ENCODE results near the gene GPS1. TPM values are rescaled to one million over a fixed set of nuclear protein-coding genes. Genes with fewer than 3 reads are reported as not detected.

GPS1 gene
- total RNA-seq, 2 donors from 2014 or later = 79.5 to 90.8 TPM

DNA sequence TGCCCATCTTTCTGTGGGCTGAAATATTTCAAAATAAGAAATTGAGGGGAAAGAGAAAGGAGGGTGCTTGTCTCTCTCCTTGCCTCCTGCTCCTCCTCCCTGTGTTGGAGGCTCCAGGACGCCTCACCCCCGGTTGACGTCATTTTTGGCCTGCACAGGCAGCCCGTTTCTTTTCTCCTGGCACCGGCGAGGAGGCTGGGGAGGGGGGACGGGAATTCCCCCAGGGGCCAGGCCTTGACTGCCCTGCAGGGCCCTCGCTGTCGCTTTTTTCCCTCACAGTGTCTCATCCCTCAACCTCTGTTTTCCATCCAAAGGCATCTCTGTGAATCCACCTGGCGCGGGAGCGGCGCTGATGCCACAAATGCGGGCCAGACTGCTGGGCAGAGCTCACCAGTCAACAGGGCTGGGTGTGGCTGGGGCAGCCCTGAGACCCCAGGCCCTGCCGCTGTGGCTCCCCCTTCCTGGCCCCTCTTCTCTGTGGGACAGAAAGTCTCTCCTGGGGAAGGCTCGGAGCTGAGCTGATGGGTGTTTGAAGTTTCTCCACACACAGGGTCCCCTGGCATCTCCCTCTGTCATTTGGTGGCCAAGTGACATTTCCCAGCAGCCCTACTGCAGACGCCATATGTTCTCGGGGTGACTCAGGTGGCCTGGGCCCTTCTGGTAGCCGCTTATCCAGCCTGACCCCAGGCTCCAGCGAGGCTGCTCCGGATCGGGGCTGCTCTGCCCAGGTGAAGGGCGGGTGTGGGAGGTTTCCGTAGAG is 45.0 kb upstream of the GPS1 start:
- no peaks in the 10 kb centered on the region for H3K36me3 ChIP-seq
- H3K4me3 ChIP-seq = no peak overlapping the region
- H3K4me1 ChIP-seq = peaks cover 0 to 30% of the 10 kb centered on the region in 2 donors
- no peaks in the 10 kb centered on the region for H3K27me3 ChIP-seq
- no peaks in the 10 kb centered on the region for H3K9me3 ChIP-seq
- H3K27ac ChIP-seq = no peak overlapping the region
- no peak for TF ChIP-seq CTCF (IDR thresholded peaks at IDR 0.05)
- DNase-seq (ENCODE audit: low spot score) = no peak

DNA sequence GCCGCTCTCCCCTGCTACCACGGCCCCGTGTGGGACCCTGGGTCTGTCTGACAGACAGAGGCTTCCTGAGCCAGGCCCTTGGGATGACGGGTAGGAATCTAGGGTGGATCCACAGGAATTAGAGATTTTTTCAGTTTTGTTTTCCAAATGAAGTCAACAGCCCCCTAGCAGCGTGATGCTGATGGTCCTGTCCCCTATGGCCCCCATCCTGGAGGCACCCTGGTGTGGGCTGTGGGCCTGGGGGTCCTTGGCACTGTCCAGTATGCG is 44.5 kb upstream of the GPS1 start:
- no peak overlapping the region for H3K27ac ChIP-seq
- TF ChIP-seq CTCF (IDR thresholded peaks at IDR 0.05) = no peak
- peaks cover 0 to 30% of the 10 kb centered on the region in 2 donors for H3K4me1 ChIP-seq
- H3K27me3 ChIP-seq = no peaks in the 10 kb centered on the region
- DNase-seq (ENCODE audit: low spot score) = no peak
- no peak overlapping the region for H3K4me3 ChIP-seq
- H3K36me3 ChIP-seq = no peaks in the 10 kb centered on the region
- no peaks in the 10 kb centered on the region for H3K9me3 ChIP-seq

GRCh38 chr17:82007495-82008257 is 44.0 kb upstream of the GPS1 start:
- no peak for DNase-seq (ENCODE audit: low spot score)
- Histone ChIP-seq H3K4me3 (no peak overlapping the region), H3K36me3 (no peaks in the 10 kb centered on the region), H3K27ac (no peak overlapping the region), H3K4me1 (peaks cover 0 to 29% of the 10 kb centered on the region in 2 donors), H3K27me3 (no peaks in the 10 kb centered on the region), H3K9me3 (no peaks in the 10 kb centered on the region)
- no peak for TF ChIP-seq CTCF (IDR thresholded peaks at IDR 0.05)

GRCh38 chr17:82008258-82008940 is 43.3 kb upstream of the GPS1 start:
- Histone ChIP-seq H3K4me1 (peaks cover 0 to 27% of the 10 kb centered on the region in 2 donors), H3K27ac (no peak overlapping the region), H3K27me3 (no peaks in the 10 kb centered on the region), H3K9me3 (no peaks in the 10 kb centered on the region), H3K36me3 (no peaks in the 10 kb centered on the region), H3K4me3 (no peak overlapping the region)
- no peak for TF ChIP-seq CTCF (IDR thresholded peaks at IDR 0.05)
- DNase-seq (ENCODE audit: low spot score) = no peak

- H3K4me3 ChIP-seq = no peak overlapping the region
- TF ChIP-seq CTCF (IDR thresholded peaks at IDR 0.05) = no peak
- no peak for DNase-seq (ENCODE audit: low spot score)
Observed at GRCh38 chr17:82008941-82009405, 42.7 kb upstream of the GPS1 start.

More at GRCh38 chr17:82008941-82009405, 42.7 kb upstream of the GPS1 start:
- H3K9me3 ChIP-seq = no peaks in the 10 kb centered on the region
- H3K4me1 ChIP-seq = peaks cover 0 to 27% of the 10 kb centered on the region in 2 donors
- H3K36me3 ChIP-seq = no peaks in the 10 kb centered on the region
- H3K27ac ChIP-seq = no peak overlapping the region
- no peaks in the 10 kb centered on the region for H3K27me3 ChIP-seq
